Endothelial cell (in vitro differentiated cells): ENCODE measurements around the gene CACNA1C. TPM values are rescaled to one million over a fixed set of nuclear protein-coding genes. Genes with fewer than 3 reads are reported as not detected.

Experiments used
- DNase-seq: peaks from one replicate; pipeline ENCODE4 v3.0.0; 2021; ENCODE audit warnings: low spot score
- H3K27ac Mint-ChIP-seq: one replicate; pipeline ENCODE4 v1.8.0; 2021; ENCODE audit warnings: mixed read lengths, inconsistent platforms; ENCODE audit not compliant: unreplicated experiment
- H3K27me3 Mint-ChIP-seq: one replicate; pipeline ENCODE4 v1.8.0; 2021; ENCODE audit warnings: mild to moderate bottlenecking, moderate library complexity, mixed read lengths, inconsistent platforms; ENCODE audit not compliant: unreplicated experiment
- H3K36me3 Mint-ChIP-seq: one replicate; pipeline ENCODE4 v1.8.0; 2021; ENCODE audit warnings: mild to moderate bottlenecking, low read depth, mixed read lengths, inconsistent platforms; ENCODE audit not compliant: unreplicated experiment
- H3K4me1 Mint-ChIP-seq: one replicate; pipeline ENCODE4 v1.8.0; 2021; ENCODE audit warnings: mild to moderate bottlenecking, mixed read lengths, inconsistent platforms; ENCODE audit not compliant: unreplicated experiment
- H3K4me3 Mint-ChIP-seq: one replicate; pipeline ENCODE4 v1.8.0; 2021; ENCODE audit warnings: mild to moderate bottlenecking, mixed read lengths, inconsistent platforms; ENCODE audit not compliant: unreplicated experiment
- H3K9me3 Mint-ChIP-seq: one replicate; pipeline ENCODE4 v1.8.0; 2021; ENCODE audit warnings: mixed read lengths, inconsistent platforms; ENCODE audit not compliant: unreplicated experiment
- total RNA-seq: library from RNA; stranded (reverse); fragmentation: NEBNext Ultra II Directional; extraction: Animal tissue kit (Norgen Biotek cat#: 25700); gene quantifications from one replicate; pipeline ENCODE4 v1.2.1, GENCODE V29; 2021; ENCODE audit not compliant: unreplicated experiment
- TF ChIP-seq, protein P1 (sequence below): fragments of 200-600 bp; sonication (generic); IDR thresholded peaks from one replicate; pipeline ENCODE4 v1.5.0; 2021; ENCODE audit warnings: antibody characterized with exemption; ENCODE audit not compliant: unreplicated experiment

The CACNA1C gene
- total RNA-seq, 1 donor from 2014 or later, result 11.1 TPM

DNA sequence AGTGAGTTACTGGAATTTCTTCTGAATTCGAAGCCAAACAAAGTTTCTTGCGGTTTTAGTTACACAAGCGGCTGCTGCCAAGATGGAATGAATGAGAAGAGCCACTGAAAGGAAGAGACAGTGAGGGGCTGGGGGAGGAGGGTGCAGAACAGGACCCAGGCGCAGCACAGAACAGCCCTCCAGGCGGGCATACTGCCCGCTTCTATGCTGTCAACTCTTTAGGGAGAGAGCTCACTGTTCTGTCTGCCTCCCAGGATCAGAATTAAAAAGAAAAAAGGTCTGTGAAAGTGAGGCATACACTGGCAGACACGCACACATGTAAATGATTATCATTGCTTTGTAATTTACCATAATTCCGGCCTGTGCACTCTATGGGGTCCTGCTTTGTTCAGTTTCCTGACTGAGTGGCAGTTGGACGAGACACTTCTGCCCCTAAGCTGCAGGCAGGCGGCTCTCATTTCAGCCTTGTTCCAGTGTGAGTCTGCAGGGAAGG is 231.6 kb downstream of the CACNA1C start:
- no peaks in the 10 kb centered on the region for H3K27me3 Mint-ChIP-seq
- H3K4me3 Mint-ChIP-seq, result no peak overlapping the region
- no peak overlapping the region for H3K27ac Mint-ChIP-seq
- no peaks in the 10 kb centered on the region for H3K9me3 Mint-ChIP-seq
- H3K36me3 Mint-ChIP-seq, result no peaks in the 10 kb centered on the region
- peaks cover 30% of the 10 kb centered on the region for H3K4me1 Mint-ChIP-seq
- TF ChIP-seq, protein P1, sequence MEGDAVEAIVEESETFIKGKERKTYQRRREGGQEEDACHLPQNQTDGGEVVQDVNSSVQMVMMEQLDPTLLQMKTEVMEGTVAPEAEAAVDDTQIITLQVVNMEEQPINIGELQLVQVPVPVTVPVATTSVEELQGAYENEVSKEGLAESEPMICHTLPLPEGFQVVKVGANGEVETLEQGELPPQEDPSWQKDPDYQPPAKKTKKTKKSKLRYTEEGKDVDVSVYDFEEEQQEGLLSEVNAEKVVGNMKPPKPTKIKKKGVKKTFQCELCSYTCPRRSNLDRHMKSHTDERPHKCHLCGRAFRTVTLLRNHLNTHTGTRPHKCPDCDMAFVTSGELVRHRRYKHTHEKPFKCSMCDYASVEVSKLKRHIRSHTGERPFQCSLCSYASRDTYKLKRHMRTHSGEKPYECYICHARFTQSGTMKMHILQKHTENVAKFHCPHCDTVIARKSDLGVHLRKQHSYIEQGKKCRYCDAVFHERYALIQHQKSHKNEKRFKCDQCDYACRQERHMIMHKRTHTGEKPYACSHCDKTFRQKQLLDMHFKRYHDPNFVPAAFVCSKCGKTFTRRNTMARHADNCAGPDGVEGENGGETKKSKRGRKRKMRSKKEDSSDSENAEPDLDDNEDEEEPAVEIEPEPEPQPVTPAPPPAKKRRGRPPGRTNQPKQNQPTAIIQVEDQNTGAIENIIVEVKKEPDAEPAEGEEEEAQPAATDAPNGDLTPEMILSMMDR, result no peak
- DNase-seq, result no peak

DNA sequence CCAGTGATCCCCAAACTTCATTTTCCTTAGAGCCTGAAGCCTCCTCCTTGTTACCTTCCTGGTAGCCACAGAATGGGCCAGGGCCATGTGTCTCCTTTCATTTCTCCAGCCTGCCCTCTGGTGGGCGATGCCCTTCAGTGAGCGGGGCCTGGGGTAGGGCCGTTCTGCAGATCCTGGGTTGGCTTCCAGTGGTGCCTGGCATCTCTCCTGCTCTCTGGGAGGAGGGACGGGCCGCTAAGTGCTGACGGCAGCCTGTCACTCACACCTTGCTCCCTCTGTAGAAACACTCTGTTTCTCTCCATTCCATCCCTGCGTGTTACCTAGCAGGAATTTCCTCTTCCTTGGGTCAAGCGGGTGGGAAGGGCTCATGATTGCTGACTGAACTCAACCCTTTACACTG is 232.1 kb downstream of the CACNA1C start:
- Mint-ChIP-seq H3K36me3 (no peaks in the 10 kb centered on the region), H3K27ac (no peak overlapping the region), H3K4me1 (peaks cover 30% of the 10 kb centered on the region), H3K27me3 (peaks cover 2% of the 10 kb centered on the region), H3K9me3 (no peaks in the 10 kb centered on the region), H3K4me3 (no peak overlapping the region)
- TF ChIP-seq, protein P1, result peak; percentile 66
- peak; percentile 83 for DNase-seq

DNA sequence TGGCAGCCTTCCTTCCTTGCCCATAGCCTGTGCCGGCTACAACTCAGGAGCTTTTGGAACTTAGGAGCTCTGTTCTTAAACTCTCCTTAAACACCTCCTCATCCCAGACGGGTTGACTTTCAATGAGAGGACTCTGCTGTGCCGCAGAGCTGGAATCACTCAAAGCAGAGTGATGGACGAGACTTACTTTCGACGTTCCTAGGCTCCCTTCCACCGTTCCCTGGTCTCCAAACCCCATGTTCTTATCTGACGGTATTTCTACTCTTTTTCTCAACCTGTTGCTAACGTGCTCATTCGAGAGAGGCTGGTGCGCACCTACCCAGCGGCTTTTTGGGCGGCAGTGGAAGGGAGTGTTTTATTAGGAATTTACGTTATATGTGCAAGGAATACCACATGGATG is 232.7 kb downstream of the CACNA1C start:
- H3K4me1 Mint-ChIP-seq, result peaks cover 30% of the 10 kb centered on the region
- H3K4me3 Mint-ChIP-seq, result no peak overlapping the region

DNA sequence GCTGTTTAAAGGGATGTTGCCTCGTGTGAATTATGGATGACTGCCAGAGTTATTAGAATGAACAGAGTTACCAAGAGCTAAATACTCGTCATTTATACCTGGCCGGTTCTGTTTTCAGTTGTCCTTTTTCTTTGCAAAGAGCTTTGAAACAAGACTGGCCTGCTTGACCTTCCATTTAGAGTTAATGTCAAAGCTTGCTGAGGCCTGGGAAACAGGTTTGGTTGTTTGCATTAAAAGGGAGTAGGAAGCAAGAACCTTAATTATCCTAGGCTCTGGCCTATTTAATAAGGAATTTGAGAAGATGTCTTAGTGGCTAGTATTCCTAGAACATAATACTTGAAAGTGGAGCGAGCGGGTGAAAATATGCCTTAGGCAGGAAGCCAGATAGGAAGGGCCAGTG is 233.3 kb downstream of the CACNA1C start:
- no peak for DNase-seq
- Mint-ChIP-seq H3K36me3 (no peaks in the 10 kb centered on the region), H3K27ac (no peak overlapping the region), H3K9me3 (no peaks in the 10 kb centered on the region), H3K4me1 (peaks cover 30% of the 10 kb centered on the region), H3K27me3 (peaks cover 2% of the 10 kb centered on the region), H3K4me3 (no peak overlapping the region)
- TF ChIP-seq, protein P1, result no peak

More for the DNA sequence above, 232.7 kb downstream of the CACNA1C start:
- Mint-ChIP-seq H3K9me3 (no peaks in the 10 kb centered on the region), H3K27me3 (peaks cover 2% of the 10 kb centered on the region), H3K36me3 (no peaks in the 10 kb centered on the region), H3K27ac (no peak overlapping the region)
- DNase-seq, result no peak
- TF ChIP-seq, protein P1, result no peak

DNA sequence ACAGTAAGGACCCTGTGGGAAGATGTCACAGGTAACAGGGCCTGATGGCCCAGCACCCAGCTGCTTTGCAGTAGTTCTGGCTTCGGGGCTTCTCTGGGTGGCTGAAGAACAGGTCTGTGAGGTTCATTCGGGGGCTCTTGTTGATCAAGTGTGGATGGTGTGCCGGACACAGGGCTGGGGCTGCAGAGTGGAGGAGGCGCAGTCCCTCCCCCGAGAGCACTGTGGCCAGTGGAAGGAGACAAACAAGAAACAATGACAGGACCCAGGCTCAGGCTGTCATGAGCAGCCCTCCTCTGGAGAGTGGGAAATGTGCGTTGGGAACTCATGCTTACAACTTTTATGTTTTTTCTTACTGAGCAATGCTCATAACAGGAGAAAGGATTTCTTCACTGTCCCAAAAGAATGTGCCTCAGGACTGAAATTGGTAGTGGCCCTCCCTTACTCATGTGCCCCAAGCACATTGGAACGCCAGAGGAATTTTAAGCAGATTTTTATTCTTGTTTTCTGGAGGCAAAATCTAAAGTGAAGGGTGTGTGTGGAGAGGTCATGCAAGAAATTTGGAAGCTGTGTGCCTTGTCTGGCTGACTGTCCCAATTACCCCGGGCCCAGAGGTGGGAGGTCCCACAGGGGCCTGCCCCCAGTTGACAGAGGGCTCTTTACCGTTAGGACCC is 233.8 kb downstream of the CACNA1C start:
- TF ChIP-seq, protein P1, result no peak
- peaks cover 30% of the 10 kb centered on the region for H3K4me1 Mint-ChIP-seq
- no peak for DNase-seq
- no peak overlapping the region for H3K27ac Mint-ChIP-seq
- no peaks in the 10 kb centered on the region for H3K9me3 Mint-ChIP-seq
- no peak overlapping the region for H3K4me3 Mint-ChIP-seq
- H3K27me3 Mint-ChIP-seq, result peaks cover 2% of the 10 kb centered on the region
- H3K36me3 Mint-ChIP-seq, result no peaks in the 10 kb centered on the region
